ENCODE measurements around the gene TNFRSF8.

TNFRSF8 gene

DNA sequence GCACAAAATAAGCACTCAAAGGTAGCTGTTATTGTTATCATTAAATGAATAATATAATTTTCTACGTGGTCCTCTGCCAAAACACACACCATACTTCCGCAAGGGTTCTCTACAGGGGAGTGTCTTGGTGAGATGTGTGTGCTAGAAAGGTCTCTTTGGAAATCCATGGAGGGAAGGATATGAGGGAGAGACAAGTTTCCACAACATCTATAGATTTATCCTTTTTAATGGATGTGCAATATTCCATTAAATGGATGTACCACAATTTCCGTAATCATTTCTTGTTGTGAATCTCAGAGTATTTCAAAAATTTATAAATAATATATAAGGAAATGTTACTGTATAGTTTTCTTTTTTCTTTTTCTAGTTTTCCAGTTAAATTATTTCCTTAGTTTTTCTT lies 2.6 kb upstream of the TNFRSF8 start:
- in situ Hi-C loops (cut with HindIII; ENCODE audit: low sequenced_read_pairs), result no loop called here
- no peak overlapping the region for H3K4me3 ChIP-seq (ENCODE audit: low read depth, low read length)
- no peak for TF ChIP-seq CTCF (IDR thresholded peaks at IDR 0.05; ENCODE audit: low read depth, low read length, missing control alignments)
- DNase-seq (ENCODE audit: low read depth), result no peak

DNA sequence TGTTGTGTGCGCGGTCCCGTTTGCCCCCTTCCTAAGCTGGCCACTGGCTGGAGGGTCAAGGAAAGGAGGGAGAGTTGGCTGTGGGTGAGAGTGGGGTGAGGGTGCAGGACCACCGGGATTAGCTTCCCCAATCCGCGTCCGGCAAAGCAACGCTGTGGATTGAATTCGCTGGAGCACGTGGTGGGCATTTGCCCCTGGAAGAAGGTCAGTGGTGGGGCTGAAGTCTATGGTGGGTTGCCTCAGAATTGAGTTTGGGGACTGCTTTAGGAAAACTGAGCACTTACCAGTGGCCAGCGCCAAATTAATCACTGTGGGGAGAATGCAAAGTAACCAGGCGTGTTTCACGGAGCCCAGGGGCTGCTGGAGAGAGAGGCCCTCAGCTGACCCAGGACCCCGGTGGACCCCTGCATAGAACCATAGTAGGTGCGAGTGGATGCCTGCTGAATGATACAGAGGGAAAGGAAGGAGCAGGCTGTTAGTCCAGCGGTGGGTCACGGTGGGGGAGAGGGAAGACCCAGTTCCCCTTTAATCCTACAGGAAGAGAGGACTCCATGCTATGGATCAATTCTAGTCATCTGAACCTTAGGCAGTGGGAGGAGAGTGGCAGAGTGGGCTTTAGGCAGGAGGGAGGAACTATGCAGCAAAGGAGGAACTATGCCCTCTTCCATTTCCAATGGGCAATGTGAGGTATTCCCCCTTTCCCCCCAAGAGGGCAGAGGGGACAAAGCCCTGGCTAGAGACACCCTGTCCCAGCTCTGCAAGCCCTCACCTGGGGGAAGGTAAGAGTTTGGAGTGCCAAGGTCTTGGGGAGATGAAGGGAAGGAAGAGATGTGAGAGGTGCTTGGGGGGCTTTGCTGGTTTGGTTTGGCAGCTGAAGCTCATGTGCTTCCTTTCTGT lies 1.2 kb downstream of the TNFRSF8 start:
- H3K4me3 ChIP-seq (ENCODE audit: low read depth, low read length), result no peak overlapping the region
- TF ChIP-seq CTCF (IDR thresholded peaks at IDR 0.05; ENCODE audit: low read depth, low read length, missing control alignments), result no peak
- no peak for DNase-seq (ENCODE audit: low read depth)
- in situ Hi-C loops (cut with HindIII; ENCODE audit: low sequenced_read_pairs), result no loop called here

GRCh38 chr1:12065872-12066271 lies 2.8 kb downstream of the TNFRSF8 start:
- no peak for DNase-seq (ENCODE audit: low read depth)
- TF ChIP-seq CTCF (IDR thresholded peaks at IDR 0.05; ENCODE audit: low read depth, low read length, missing control alignments), result no peak
- H3K4me3 ChIP-seq (ENCODE audit: low read depth, low read length), result no peak overlapping the region
- in situ Hi-C loops (cut with HindIII; ENCODE audit: low sequenced_read_pairs), result no loop called here

DNA sequence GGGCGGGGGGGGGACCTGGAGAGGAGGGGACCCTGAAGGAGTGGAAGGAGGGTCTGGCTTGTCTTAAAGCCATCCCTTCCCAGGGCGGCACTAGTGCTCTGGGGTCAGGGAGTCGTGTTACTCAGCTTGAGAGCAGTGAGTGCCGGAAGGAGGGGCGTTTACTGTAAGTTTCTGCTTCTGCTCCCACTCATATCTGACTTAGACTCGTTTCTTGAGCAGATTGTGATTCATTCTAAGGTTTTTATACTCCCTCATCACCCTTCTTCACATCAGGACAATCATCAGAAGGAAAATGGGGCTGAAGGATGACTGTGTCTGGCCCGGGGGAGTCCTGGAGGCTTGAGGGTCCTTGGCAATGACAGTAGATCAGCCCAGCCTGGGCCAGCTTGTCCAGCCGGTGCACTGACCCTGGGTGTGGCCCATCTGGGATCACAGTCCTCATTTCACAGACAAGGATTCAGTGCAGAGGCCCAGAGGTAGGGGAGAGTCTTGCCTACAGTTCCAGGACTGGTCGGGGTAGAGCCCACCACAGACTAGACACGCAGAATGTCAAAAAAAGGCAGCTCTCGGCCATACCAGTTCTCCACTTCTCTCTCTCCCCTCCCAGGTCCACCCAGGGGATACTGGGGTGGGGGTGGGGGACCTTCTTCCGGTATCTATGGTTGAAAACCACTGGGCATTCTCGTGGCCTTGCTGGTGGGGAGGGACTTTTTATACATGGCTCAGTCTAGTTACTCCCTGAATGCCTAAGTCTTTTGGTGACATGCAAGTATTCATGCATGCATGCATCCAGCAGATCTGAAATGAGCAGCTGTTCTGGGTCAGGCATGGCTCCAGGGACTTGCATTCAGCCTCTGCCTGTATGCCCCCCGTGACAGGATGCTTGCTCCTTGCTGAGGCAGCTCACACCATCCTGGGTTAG lies 5.1 kb downstream of the TNFRSF8 start:
- in situ Hi-C loops (cut with HindIII; ENCODE audit: low sequenced_read_pairs), result no loop called here
- H3K4me3 ChIP-seq (ENCODE audit: low read depth, low read length), result no peak overlapping the region
- TF ChIP-seq CTCF (IDR thresholded peaks at IDR 0.05; ENCODE audit: low read depth, low read length, missing control alignments), result no peak
- DNase-seq (ENCODE audit: low read depth), result no peak

GRCh38 chr1:12069623-12070244 lies 6.6 kb downstream of the TNFRSF8 start:
- no peak for DNase-seq (ENCODE audit: low read depth)
- TF ChIP-seq CTCF (IDR thresholded peaks at IDR 0.05; ENCODE audit: low read depth, low read length, missing control alignments), result no peak
- no peak overlapping the region for H3K4me3 ChIP-seq (ENCODE audit: low read depth, low read length)
- in situ Hi-C loops (cut with HindIII; ENCODE audit: low sequenced_read_pairs), result no loop called here

GRCh38 chr1:12071892-12072291 lies 8.8 kb downstream of the TNFRSF8 start:
- TF ChIP-seq CTCF (IDR thresholded peaks at IDR 0.05; ENCODE audit: low read depth, low read length, missing control alignments), result no peak
- DNase-seq (ENCODE audit: low read depth), result no peak
- in situ Hi-C loops (cut with HindIII; ENCODE audit: low sequenced_read_pairs), result no loop called here
- H3K4me3 ChIP-seq (ENCODE audit: low read depth, low read length), result no peak overlapping the region
